IMR-90 (cell line): ENCODE measurements around the gene GALP. TPM values are rescaled to one million over a fixed set of nuclear protein-coding genes. Genes with fewer than 3 reads are reported as not detected.

Experiments used
- ATAC-seq: fragments of 200-7000 bp; cut with Tn5 transposase; 2 replicates; pipeline ENCODE4 v1.9.1; 2020; ENCODE audit warnings: low read depth, mild to moderate bottlenecking, moderate library complexity
- BruUV-seq: library from RNA; stranded (reverse); fragments of 400-500 nt; replicated peaks from 2 replicates; lab custom pipeline; 2021; lab: Mats Ljungman, UMichigan
- CTCF ChIA-PET: fragments of 300-600 bp; formaldehyde crosslinking; extraction: SDS; loops from one replicate; lab custom pipeline; 2021; ENCODE audit warnings: antibody characterized with exemption; lab: Yijun Ruan, JAX
- POLR2A ChIA-PET: fragments of 300-600 bp; sonication (Branson Sonifier 250); formaldehyde crosslinking; loops from one replicate; lab custom pipeline; 2022; ENCODE audit warnings: antibody characterized with exemption; ENCODE audit not compliant: unreplicated experiment; lab: Charles Lee
- DNase-seq: peaks from one replicate; pipeline ENCODE4 v3.0.0; 2013
- H2AFZ ChIP-seq: replicated peaks from 2 replicates; pipeline ENCODE3; 2013; ENCODE audit warnings: low read length, mild to moderate bottlenecking; ENCODE audit not compliant: poor library complexity
- H2AK5ac ChIP-seq: 2 replicates; pipeline ENCODE4 v1.6.1; 2013; ENCODE audit warnings: low read depth, low read length, inconsistent platforms
- H2AK9ac ChIP-seq: replicated peaks from 2 replicates; pipeline ENCODE3; 2013; ENCODE audit warnings: mild to moderate bottlenecking, low read depth, low read length, moderate library complexity; ENCODE audit not compliant: poor library complexity
- H2BK120ac ChIP-seq: 2 replicates; pipeline ENCODE4 v1.6.1; 2013; ENCODE audit warnings: low read depth, low read length, inconsistent platforms
- H2BK15ac ChIP-seq: 3 replicates; pipeline ENCODE4 v1.6.1; 2013; ENCODE audit warnings: low read depth, low read length, inconsistent platforms
- H2BK20ac ChIP-seq: 2 replicates; pipeline ENCODE4 v1.6.1; 2013; ENCODE audit warnings: low read depth, mild to moderate bottlenecking, inconsistent platforms, low read length, moderate library complexity
- H2BK5ac ChIP-seq: 2 replicates; pipeline ENCODE4 v1.6.1; 2013; ENCODE audit warnings: mild to moderate bottlenecking, low read depth, low read length, inconsistent platforms; ENCODE audit not compliant: poor library complexity, severe bottlenecking
- H3K14ac ChIP-seq: replicated peaks from 2 replicates; pipeline ENCODE4 v1.6.1; 2013; ENCODE audit warnings: low read depth, low read length, inconsistent platforms
- H3K18ac ChIP-seq: 2 replicates; pipeline ENCODE4 v1.6.1; 2013; ENCODE audit warnings: low read depth, low read length, control low read depth
- H3K23ac ChIP-seq: 2 replicates; pipeline ENCODE4 v1.6.1; 2013; ENCODE audit warnings: low read depth, low read length, inconsistent platforms
- H3K27ac ChIP-seq: 2 replicates; pipeline ENCODE4 v1.5.1; 2013; ENCODE audit warnings: mild to moderate bottlenecking, control low read depth, low read length; ENCODE audit not compliant: insufficient read depth
- H3K27me3 ChIP-seq: 2 replicates; pipeline ENCODE4 v1.6.1; 2013; ENCODE audit warnings: low read length; ENCODE audit not compliant: control insufficient read depth, insufficient read depth
- H3K36me3 ChIP-seq: 2 replicates; pipeline ENCODE4 v1.6.1; 2013; ENCODE audit warnings: low read length, mixed read lengths; ENCODE audit not compliant: control insufficient read depth, insufficient read depth
- H3K4ac ChIP-seq: 2 replicates; pipeline ENCODE4 v1.6.1; 2013; ENCODE audit warnings: low read depth, low read length, inconsistent platforms
- H3K4me1 ChIP-seq: 2 replicates; pipeline ENCODE4 v1.6.1; 2013; ENCODE audit warnings: low read length, mixed read lengths; ENCODE audit not compliant: control insufficient read depth, insufficient read depth
- H3K4me2 ChIP-seq: 2 replicates; pipeline ENCODE4 v1.6.1; 2013; ENCODE audit warnings: low read depth, mild to moderate bottlenecking, control low read depth, low read length, moderate library complexity
- H3K4me3 ChIP-seq: 2 replicates; pipeline ENCODE4 v1.5.1; 2013; ENCODE audit warnings: low read depth, mild to moderate bottlenecking, control low read depth, low read length, moderate library complexity; ENCODE audit not compliant: insufficient read depth
- H3K56ac ChIP-seq: 2 replicates; pipeline ENCODE4 v1.6.1; 2013; ENCODE audit warnings: low read length, inconsistent platforms; ENCODE audit not compliant: insufficient read depth; ENCODE audit errors: extremely low read depth
- H3K79me1 ChIP-seq, 2 experiments: 2 replicates each; pipeline ENCODE4 v1.6.1; 2013; ENCODE audit warnings: low read length in 2 of 2, inconsistent platforms in 1 of 2, low read depth in 1 of 2
- H3K9ac ChIP-seq: 2 replicates; pipeline ENCODE4 v1.6.1; 2013; ENCODE audit warnings: low read depth, low read length, control low read depth
- H3K9me1 ChIP-seq: 2 replicates; pipeline ENCODE4 v1.6.1; 2013; ENCODE audit warnings: low read length, inconsistent platforms; ENCODE audit not compliant: insufficient read depth
- H3K9me3 ChIP-seq: 2 replicates; pipeline ENCODE4 v1.6.1; 2013; ENCODE audit warnings: low read length; ENCODE audit not compliant: control insufficient read depth, insufficient read depth
- H4K20me1 ChIP-seq: 2 replicates; pipeline ENCODE4 v1.6.1; 2013; ENCODE audit warnings: low read length, inconsistent platforms; ENCODE audit not compliant: insufficient read depth
- H4K5ac ChIP-seq: 2 replicates; pipeline ENCODE4 v1.6.1; 2013; ENCODE audit warnings: mild to moderate bottlenecking, low read depth, low read length, control low read depth
- H4K8ac ChIP-seq, 2 experiments: 2 replicates each; pipeline ENCODE4 v1.6.1; 2013; ENCODE audit warnings: low read depth in 2 of 2, low read length in 2 of 2, control low read depth in 1 of 2, inconsistent platforms in 1 of 2
- H4K91ac ChIP-seq: 2 replicates; pipeline ENCODE4 v1.6.1; 2013; ENCODE audit warnings: low read depth, low read length, inconsistent platforms; ENCODE audit not compliant: insufficient read depth
- BHLHE40 ChIP-seq: fragments of 150-350 bp; IDR thresholded peaks from 2 replicates; pipeline ENCODE4 v1.6.1; 2016; ENCODE audit warnings: mild to moderate bottlenecking, low read depth, low read length
- CEBPB ChIP-seq: IDR thresholded peaks from 2 replicates; pipeline ENCODE4 v1.6.1; 2012; ENCODE audit warnings: low read depth, low read length, improper control_type of control experiment
- MAZ ChIP-seq: IDR thresholded peaks from 2 replicates; pipeline ENCODE4 v1.6.1; 2012; ENCODE audit warnings: low read depth, mild to moderate bottlenecking, low read length, improper control_type of control experiment, moderate library complexity, borderline replicate concordance
- MXI1 ChIP-seq: IDR thresholded peaks from 2 replicates; pipeline ENCODE4 v1.6.1; 2012; ENCODE audit warnings: low read depth, mild to moderate bottlenecking, low read length, moderate library complexity, borderline replicate concordance
- RAD21 ChIP-seq: IDR thresholded peaks from 2 replicates; pipeline ENCODE4 v1.6.1; 2012; ENCODE audit warnings: low read length, improper control_type of control experiment
- RCOR1 ChIP-seq: IDR thresholded peaks from 2 replicates; pipeline ENCODE4 v1.6.1; 2012; ENCODE audit warnings: mild to moderate bottlenecking, low read length, improper control_type of control experiment; ENCODE audit not compliant: insufficient replicate concordance
- RFX5 ChIP-seq: IDR thresholded peaks from 2 replicates; pipeline ENCODE4 v1.8.0; 2012; ENCODE audit warnings: low read depth, mild to moderate bottlenecking, low read length, moderate library complexity
- WGBS, 2 experiments: methylation state at CpG; one replicate each; pipeline versions ENCODE4 v1.1.5 to v1.1.7; 2013; ENCODE audit warnings: missing lambda C conversion rate in 2 of 2; ENCODE audit not compliant: insufficient read length in 1 of 2; ENCODE audit errors: extremely low coverage in 2 of 2; 5-methylcytosine and 5-hydroxymethylcytosine counted together
- dilution Hi-C: fragments of 300-500 bp; cut with HindIII; formaldehyde crosslinking; loops from one replicate; pipeline ENCODE4 v1.14.3; 2018; ENCODE audit warnings: low sequenced_read_pairs; ENCODE audit not compliant: unreplicated experiment
- in situ Hi-C: fragments of 300-500 bp; cut with MboI; formaldehyde crosslinking; loops from 3 replicates; pipeline ENCODE4 v1.14.3; 2019; ENCODE audit warnings: low sequenced_read_pairs, inconsistent platforms, mixed read lengths
- intact Hi-C: fragments of 100-400 bp; cut with micrococcal nuclease; formaldehyde crosslinking; loops from 2 replicates; pipeline ENCODE4 v1.10.0; 2022
- polyA plus RNA-seq, 3 experiments: library from polyadenylated mRNA; depleted of rRNA; stranded (reverse); fragments of >200 nt; gene quantifications; 2 replicates each; pipeline ENCODE4 v1.2.3, GENCODE V29; 2012; ENCODE audit warnings: low replicate concordance in 1 of 3
- total RNA-seq: library from RNA; depleted of rRNA; stranded (reverse); fragments of >200 nt; gene quantifications from 2 replicates; pipeline ENCODE4 v1.2.3, GENCODE V29; 2012
- TF ChIP-seq, protein P1 (sequence below): fragments of 150-350 bp; IDR thresholded peaks from 2 replicates; pipeline ENCODE4 v1.6.1; 2017; ENCODE audit warnings: mild to moderate bottlenecking, antibody characterized with exemption, low read length, low read depth

Gene GALP
- total and polyA plus RNA-seq, 2 of the 4 experiments (the other 2 are of a cell fraction) = not detected

DNA sequence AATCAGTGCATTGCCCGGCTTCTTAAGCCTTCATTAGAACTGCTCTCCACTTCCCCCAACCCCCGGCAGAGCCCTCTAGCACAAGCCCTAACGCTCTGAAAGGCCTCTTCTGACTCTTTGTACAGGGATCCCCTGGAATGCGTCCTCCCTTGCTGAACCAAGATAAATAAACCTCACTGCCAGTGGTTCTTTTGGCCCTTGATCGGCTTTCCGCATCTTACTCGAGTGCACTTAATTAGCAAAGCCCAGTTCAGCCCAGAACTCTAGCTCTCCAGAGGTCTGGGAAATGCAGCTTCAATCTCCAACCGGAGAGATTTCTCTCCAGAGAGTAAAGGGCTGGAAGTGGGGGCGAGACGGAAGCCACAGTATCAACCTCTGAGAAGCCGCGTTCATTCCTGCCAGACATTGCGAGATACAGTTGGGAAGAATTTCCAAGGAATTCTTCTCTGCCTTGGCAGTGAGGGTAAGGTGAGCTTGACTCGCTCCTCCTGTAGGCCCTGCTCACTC, 43.4 kb upstream of the GALP start (continued):
- no peak for TF ChIP-seq MXI1

DNA sequence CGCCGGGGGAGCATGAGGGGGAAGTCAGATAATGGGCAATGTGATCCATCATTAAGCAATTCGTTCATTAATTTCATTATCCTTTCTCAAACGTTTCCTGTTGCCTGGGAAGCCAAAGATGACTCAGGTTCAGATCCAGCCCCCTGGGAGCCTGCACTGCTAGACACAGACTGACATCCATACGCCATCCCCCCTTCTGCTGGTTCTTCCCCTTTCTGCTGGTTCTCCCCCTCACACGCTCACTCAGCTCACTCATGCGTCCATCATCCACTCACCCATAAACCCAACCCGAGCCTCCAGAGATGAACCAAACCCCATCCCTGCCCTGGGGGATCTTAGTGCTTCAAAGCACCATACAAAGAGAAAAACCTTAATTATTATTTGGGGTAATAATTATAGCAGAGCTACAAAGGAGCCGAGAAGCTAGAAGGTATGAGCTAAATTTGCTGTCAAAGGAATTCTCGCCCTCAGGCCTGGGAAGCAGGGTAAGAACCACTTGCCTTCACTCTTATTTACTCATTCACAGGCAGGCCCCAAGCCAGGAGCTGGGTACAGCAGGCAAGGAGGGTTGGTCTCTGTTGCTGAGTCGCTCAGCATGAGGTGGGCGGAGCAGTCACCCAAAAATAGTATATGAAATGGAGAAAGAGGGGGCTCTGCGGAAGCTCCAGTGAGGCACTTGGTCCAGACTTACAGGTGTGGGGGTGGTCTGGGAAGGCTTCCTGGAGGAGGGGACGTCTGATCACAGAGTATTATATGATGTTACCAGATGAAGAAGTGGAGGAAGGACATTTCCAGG, 41.8 kb upstream of the GALP start:
- H3K4me2 ChIP-seq = no peak overlapping the region
- in situ Hi-C loops = loop anchor here (25.0 kb wide), 2 partner anchors 447 to 1672 kb away; partner anchors contain the start of genes CDC42EP5, EPN1 and LENG9
- POLR2A ChIA-PET = no interaction called here

More for the DNA sequence above, 41.8 kb upstream of the GALP start:
- DNase-seq = peak; percentile 17
- CTCF ChIA-PET = no interaction called here
- Histone ChIP-seq H3K36me3 (no peaks in the 10 kb centered on the region), H3K4ac (no peak overlapping the region), H4K91ac (no peak overlapping the region), H2AFZ (peak overlapping the region; percentile 57), H3K27me3 (no peaks in the 10 kb centered on the region), H3K14ac (no peak overlapping the region), H2AK9ac (no peak overlapping the region), H2BK5ac (no peak overlapping the region), H3K4me3 (no peak overlapping the region), H4K5ac (no peak overlapping the region), H2BK15ac (no peak overlapping the region), H3K27ac (no peak overlapping the region), H3K23ac (no peak overlapping the region), H3K9me1 (no peaks in the 10 kb centered on the region; the same call in 1 of the 2 replicates), H2BK20ac (no peak overlapping the region), H3K9me3 (no peaks in the 10 kb centered on the region), H4K8ac (no peak overlapping the region), H3K9ac (no peak overlapping the region), H3K79me1 (no peaks in the 10 kb centered on the region), H4K20me1 (no peaks in the 10 kb centered on the region), H3K4me1 (peaks cover 11% of the 10 kb centered on the region; the same call in 1 of the 2 replicates), H3K56ac (no peak overlapping the region), H2BK120ac (no peak overlapping the region), H2AK5ac (no peak overlapping the region; the same call in 1 of the 2 replicates), H3K18ac (no peak overlapping the region)
- BruUV-seq = no TSS peak
- peak; percentile 22; the same call in 1 of the 2 replicates for ATAC-seq
- intact Hi-C loops (no loop called here), dilution Hi-C loops (no loop called here)
- 76% methylated on average over 6 of the region's 14 CpGs; no CpG with 5 or more reads in 1 of the 2 experiments for WGBS, 2 experiments
- TF ChIP-seq BHLHE40 (no peak), RAD21 (no peak), RFX5 (no peak), CEBPB (no peak), RCOR1 (no peak), MAZ (no peak)
- TF ChIP-seq, protein P1, sequence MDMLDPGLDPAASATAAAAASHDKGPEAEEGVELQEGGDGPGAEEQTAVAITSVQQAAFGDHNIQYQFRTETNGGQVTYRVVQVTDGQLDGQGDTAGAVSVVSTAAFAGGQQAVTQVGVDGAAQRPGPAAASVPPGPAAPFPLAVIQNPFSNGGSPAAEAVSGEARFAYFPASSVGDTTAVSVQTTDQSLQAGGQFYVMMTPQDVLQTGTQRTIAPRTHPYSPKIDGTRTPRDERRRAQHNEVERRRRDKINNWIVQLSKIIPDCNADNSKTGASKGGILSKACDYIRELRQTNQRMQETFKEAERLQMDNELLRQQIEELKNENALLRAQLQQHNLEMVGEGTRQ = no peak
